ENCODE results near the gene GABRG1. TPM values are rescaled to one million over a fixed set of nuclear protein-coding genes. Genes with fewer than 3 reads are reported as not detected.

The GABRG1 gene
- not detected for total RNA-seq (2021; fragmentation: NEBNext Ultra II Directional; extraction: Animal tissue kit (Norgen Biotek cat#: 25700))
- long read RNA-seq: 0 reads

DNA sequence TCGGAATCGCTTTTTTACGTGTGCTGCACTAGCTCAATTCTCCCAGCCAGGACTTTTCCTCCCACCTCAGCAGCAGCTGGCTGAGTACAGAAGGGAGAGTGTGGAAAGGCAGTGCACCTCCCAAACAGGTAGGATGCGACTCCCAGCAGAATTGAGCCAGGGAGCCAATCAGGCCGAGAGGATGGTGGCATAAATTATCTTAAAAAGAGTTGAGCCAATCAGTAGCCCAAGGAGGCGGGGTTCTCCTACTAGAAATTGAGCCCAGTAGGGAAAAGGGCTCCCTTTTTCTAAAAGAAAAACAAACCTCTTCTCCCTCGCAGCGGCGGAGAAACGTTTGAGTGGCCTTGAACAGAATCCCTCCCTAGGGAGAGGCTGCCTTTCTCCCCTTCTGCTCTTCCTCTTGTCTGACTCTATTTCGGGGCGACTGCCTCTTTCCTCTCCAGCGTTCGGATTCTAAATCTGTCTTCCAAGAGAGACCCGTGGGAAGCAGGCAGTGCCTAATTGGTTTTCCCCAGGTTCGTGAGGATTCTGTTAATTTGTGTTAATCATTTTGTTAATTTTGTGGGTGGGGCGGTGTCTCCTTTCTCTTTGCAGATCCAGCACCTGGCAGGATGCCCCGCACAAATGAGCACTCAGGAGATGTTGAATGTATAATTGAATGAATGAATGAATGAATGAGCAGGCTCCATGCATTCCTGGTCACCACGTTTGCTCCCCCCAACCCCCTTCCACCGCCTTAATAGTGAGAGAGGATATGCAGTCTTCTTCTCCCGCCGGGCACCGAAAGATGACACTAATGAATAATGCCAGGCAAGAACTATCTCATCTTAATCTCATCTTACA, at the start of gene GABRG1:
GABRG1 (minus strand) TSS at position 142 of the 843 bp plus-strand sequence; CDS start at position 1, 141 bp downstream.
- no peak within 1 kb of the TSS for H3K4me3 Mint-ChIP-seq
- peaks cover 15% of the 10 kb centered on the region; the same call in 1 of the 2 replicates for H3K9me3 Mint-ChIP-seq
- no peaks in the 10 kb centered on the region for H3K4me1 Mint-ChIP-seq (ENCODE audit: low read depth)
- DNase-seq: no peak
- H3K27ac Mint-ChIP-seq: no peak within 1 kb of the TSS
- H3K27me3 Mint-ChIP-seq (ENCODE audit: insufficient read depth): no peaks in the 10 kb centered on the region
- no peaks in the 10 kb centered on the region for H3K36me3 Mint-ChIP-seq (ENCODE audit: low read depth)
- TF ChIP-seq, protein P1, sequence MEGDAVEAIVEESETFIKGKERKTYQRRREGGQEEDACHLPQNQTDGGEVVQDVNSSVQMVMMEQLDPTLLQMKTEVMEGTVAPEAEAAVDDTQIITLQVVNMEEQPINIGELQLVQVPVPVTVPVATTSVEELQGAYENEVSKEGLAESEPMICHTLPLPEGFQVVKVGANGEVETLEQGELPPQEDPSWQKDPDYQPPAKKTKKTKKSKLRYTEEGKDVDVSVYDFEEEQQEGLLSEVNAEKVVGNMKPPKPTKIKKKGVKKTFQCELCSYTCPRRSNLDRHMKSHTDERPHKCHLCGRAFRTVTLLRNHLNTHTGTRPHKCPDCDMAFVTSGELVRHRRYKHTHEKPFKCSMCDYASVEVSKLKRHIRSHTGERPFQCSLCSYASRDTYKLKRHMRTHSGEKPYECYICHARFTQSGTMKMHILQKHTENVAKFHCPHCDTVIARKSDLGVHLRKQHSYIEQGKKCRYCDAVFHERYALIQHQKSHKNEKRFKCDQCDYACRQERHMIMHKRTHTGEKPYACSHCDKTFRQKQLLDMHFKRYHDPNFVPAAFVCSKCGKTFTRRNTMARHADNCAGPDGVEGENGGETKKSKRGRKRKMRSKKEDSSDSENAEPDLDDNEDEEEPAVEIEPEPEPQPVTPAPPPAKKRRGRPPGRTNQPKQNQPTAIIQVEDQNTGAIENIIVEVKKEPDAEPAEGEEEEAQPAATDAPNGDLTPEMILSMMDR (IDR thresholded peaks at IDR 0.05): no peak

DNA sequence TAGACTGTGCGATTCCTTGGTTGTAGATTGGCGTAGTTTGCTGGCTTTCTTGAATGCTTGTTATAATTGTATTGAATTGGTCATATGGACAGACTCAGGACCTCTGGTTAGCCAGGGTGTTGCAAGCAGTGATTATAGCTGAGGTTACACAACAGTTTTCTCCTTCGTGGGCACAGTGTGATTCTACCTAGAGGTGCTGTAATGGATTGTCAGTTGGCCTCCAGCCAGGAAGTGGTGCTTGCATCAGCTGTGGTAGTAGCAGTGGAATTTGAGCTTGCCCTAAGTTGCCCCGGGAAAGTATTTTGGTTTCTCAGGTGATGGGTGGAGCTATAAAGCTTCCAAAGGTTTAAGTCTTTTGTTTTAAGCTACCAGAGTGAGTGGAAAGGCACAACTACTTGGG, 23.1 kb upstream of the GABRG1 start:
- Mint-ChIP-seq H3K4me3 (no peak overlapping the region), H3K27me3 (ENCODE audit: insufficient read depth) (no peaks in the 10 kb centered on the region)
- TF ChIP-seq, protein P1 (IDR thresholded peaks at IDR 0.05): no peak

DNA sequence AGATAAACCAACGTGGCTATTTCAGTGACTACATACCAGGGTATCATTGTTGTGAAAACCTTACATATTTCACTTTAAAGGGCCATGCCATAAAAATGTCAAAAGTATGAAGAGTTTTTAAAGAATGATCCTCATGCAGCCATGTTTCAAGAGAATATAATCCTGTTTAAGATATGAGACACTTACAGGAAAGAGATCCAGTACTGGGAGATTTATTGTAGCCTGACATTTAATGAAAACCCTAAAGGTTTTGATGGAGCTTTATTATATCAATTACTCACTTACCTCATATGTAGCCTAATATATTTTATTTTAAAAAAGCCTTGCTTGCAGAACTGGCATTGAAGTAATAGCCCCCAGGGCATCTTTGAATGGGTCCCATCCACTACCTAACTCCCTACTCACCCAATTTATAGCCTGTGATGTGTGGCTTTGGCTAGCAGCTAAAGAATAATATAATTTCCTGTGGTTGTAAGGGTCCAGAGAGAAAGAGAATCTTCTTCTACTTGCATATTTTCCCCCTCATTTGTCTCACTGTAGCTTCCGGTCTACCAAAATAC, 7.7 kb upstream of the GABRG1 start:
- H3K27ac Mint-ChIP-seq: no peak overlapping the region
- H3K36me3 Mint-ChIP-seq (ENCODE audit: low read depth): no peaks in the 10 kb centered on the region
- no peaks in the 10 kb centered on the region for H3K27me3 Mint-ChIP-seq (ENCODE audit: insufficient read depth)
- no peaks in the 10 kb centered on the region for H3K4me1 Mint-ChIP-seq (ENCODE audit: low read depth)
- DNase-seq: no peak
- no peak overlapping the region for H3K4me3 Mint-ChIP-seq
- TF ChIP-seq, protein P1 (IDR thresholded peaks at IDR 0.05): no peak
- peaks cover 15% of the 10 kb centered on the region; the same call in 1 of the 2 replicates for H3K9me3 Mint-ChIP-seq

More for the DNA sequence above, 23.1 kb upstream of the GABRG1 start:
- H3K9me3 Mint-ChIP-seq: peaks cover 36% of the 10 kb centered on the region
- no peaks in the 10 kb centered on the region for H3K36me3 Mint-ChIP-seq (ENCODE audit: low read depth)
- H3K4me1 Mint-ChIP-seq (ENCODE audit: low read depth): no peaks in the 10 kb centered on the region
- H3K27ac Mint-ChIP-seq: no peak overlapping the region
- DNase-seq: no peak

DNA sequence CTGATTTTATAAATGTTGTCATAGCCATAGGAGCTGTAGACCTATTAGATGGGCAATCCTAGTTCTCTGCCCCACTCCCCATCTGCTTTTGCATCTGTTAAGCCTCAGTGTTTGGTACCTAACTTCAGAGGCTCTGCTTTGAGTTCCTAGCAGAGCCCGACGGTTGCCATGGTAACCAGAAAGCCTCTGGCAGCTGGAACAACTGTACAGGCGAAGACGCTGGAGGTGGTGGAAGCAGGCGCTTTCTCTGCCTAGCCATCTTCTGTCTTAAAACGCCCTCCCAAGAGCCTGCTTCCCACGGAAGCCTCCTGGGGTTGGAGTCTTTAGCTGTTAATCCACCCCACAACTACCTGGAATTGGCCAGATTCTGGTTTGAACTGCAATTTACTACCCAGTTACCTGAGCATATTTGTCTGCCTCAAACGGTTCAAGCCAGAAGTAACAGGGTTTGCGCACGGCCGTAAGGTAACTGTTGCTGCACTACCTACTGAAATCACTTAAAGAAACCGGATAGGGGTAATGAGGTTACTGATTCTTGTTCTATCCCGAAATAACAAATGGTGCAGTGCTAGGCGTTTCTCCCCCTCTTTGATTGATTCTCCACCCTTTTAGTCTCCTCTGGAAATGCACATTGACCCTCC, 1.0 kb upstream of the GABRG1 start:
- Mint-ChIP-seq H3K9me3 (peaks cover 11% of the 10 kb centered on the region), H3K27me3 (ENCODE audit: insufficient read depth) (no peaks in the 10 kb centered on the region), H3K4me1 (ENCODE audit: low read depth) (no peaks in the 10 kb centered on the region), H3K27ac (no peak overlapping the region), H3K4me3 (no peak overlapping the region), H3K36me3 (ENCODE audit: low read depth) (no peaks in the 10 kb centered on the region)
- DNase-seq: no peak
- TF ChIP-seq, protein P1 (IDR thresholded peaks at IDR 0.05): no peak

DNA sequence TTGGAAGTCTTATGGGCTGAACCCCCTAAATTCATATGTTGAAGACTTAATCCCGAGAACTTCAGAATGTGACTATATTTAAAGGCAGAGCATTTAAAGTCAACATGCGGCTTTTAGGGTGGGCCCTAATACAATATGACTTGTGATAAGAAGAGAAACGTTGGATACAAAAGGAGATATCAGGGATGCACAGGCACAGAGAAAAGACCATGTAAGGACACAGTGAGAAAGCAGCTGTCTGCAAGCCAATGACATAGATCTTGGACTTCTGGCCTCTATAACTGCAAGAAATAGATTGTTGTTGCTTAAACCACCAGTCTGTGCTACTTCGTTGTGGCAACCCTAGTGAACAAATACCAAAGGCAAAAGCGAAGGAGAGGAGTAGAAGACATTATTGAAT, 42.2 kb downstream of the GABRG1 start:
- Mint-ChIP-seq H3K27ac (no peak overlapping the region), H3K9me3 (peaks cover 14% of the 10 kb centered on the region), H3K4me1 (ENCODE audit: low read depth) (no peaks in the 10 kb centered on the region), H3K4me3 (no peak overlapping the region), H3K36me3 (ENCODE audit: low read depth) (no peaks in the 10 kb centered on the region), H3K27me3 (ENCODE audit: insufficient read depth) (no peaks in the 10 kb centered on the region)
- DNase-seq: no peak
- TF ChIP-seq, protein P1 (IDR thresholded peaks at IDR 0.05): no peak

All from HFFc6 (cell line).